HG03354 (cell line): ENCODE measurements around the gene ZNF569.

Experiments used
- ATAC-seq: cut with Tn5 transposase; IDR thresholded peaks from one replicate; pipeline ENCODE4 v1.9.1; 2021; ENCODE audit warnings: mild to moderate bottlenecking; ENCODE audit not compliant: unreplicated experiment, poor library complexity, severe bottlenecking

The ZNF569 gene

GRCh38 chr19:37466798-37467607 is at the start of gene ZNF569:
ZNF569 (minus strand) TSS chr19:37467444; CDS start chr19:37444921, 22,523 bp downstream.
- peak; percentile 69 for ATAC-seq

GRCh38 chr19:37513397-37513796 is 46.2 kb upstream of the ZNF569 start:
- ATAC-seq = no peak

GRCh38 chr19:37511821-37512220 is 44.6 kb upstream of the ZNF569 start:
- ATAC-seq = no peak

DNA sequence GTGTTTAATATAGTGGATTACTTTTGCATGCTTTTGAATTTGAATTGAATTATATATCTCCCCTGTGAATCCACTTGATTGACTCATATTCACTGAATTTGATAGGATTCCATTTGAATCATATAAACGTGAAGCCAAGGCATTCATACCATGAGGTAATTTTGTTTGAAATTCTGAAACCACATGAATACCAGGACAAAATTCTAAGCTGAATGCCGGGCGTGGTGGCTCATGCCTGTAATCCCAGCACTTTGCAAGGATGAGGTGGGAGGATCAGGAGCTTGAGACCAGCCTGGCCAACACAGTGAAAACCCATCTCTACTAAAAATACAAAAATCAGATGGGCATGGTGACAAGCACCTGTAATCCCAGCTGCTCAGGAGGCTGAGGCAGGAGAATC is 43.9 kb upstream of the ZNF569 start:
- no peak for ATAC-seq

DNA sequence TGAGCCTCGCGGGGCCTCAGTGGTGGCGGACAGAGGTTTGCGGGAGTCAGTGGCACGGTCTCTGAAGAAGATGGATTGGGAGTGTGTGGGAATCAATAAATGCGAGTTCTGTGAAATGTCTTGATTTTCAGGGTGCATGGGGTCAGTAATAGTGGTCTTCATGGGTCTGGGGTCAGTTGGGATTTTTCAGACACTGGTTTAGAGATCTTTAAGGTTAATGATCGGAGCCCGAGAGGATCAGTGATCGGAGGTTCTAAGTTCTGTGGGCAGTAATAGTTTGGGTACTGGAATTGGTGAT is 39.9 kb upstream of the ZNF569 start:
- no peak for ATAC-seq

DNA sequence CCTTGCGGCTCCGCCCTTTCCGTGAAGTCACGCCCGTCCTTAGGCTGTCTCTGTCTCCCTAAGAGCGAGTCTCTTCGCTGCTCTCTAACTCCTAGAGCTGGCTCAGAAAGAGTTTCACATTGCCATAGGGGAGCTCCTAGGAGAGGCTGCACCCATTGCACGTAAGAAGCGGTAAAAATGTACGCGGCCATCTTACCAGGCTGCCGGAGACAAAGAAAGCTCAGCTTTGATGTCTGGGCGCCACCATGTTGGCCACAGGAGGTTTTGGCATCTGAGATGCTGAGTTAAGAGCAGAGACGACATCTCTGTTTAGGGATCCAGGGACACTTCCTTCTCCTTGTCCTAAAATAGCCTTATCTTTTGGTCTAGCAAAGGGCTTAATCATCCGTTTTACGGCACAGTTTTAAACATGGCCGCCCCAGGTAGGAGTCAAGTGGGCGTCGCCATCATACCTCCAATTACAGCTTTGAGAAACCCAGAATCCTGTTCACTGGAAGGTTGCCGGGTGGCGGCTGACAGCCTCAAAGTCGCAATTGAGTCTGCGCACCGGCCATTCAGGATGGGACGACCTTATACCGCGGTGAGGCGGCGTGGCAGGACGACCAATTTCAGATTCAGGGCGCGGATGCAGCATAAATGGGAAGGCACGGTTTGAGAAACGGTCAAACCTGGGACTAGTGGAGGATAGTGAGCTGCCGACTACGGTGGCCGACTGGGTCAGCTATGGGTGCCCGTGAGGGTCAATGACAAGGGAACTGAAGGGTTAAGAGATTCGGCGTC is 39.3 kb upstream of the ZNF569 start, which contains the start of gene ZNF793:
Gene ZNF793 (plus strand): TSS at position 553 of the 780 bp plus-strand sequence. CDS start 16,501 bp downstream, outside the sequence.
- peak; percentile 81 for ATAC-seq

GRCh38 chr19:37505958-37506386 is 38.7 kb upstream of the ZNF569 start:
- ATAC-seq = no peak

GRCh38 chr19:37492213-37492612 is 25.0 kb upstream of the ZNF569 start:
- no peak for ATAC-seq

DNA sequence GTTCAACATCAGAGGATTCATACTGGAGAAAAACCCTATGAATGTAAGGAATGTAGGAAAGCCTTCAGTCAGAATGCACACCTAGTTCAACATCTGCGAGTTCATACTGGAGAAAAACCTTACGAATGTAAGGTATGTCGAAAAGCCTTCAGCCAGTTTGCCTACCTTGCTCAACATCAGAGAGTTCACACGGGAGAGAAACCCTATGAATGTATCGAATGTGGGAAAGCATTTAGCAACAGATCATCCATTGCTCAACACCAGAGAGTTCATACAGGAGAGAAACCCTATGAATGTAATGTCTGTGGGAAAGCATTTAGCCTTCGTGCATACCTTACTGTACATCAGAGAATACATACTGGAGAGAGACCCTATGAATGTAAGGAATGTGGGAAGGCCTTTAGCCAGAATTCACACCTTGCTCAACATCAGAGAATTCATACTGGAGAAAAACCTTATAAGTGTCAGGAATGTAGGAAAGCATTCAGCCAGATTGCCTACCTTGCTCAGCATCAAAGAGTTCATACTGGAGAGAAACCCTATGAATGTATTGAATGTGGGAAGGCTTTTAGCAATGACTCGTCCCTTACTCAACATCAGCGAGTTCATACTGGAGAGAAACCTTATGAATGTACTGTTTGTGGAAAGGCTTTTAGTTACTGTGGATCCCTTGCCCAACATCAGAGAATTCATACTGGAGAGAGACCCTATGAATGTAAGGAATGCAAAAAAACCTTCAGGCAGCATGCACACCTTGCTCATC is 17.3 kb upstream of the ZNF569 start:
- no peak for ATAC-seq

DNA sequence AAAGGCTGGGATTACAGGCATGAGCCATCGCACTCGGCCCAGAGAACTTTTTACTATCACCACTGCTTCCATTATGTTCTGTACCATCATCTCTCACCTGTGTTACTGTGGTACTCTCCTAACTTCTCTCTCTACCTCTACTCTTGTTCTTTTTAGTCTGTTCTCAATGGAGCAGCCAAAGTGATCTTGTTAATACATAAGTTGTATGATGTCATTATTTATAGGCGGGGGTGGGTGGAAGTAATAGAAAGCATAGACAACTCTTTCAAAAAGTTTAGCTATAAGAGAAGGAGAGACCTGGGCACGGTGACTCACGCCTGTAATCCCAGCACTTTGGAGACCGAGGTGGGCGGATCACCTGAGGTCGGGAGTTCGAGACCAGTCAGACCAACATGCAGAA is 4.9 kb upstream of the ZNF569 start:
- no peak for ATAC-seq

GRCh38 chr19:37470216-37470615 is 3.0 kb upstream of the ZNF569 start:
- ATAC-seq = no peak

GRCh38 chr19:37468961-37469777 is 1.9 kb upstream of the ZNF569 start, which contains the start of gene ZNF570:
ZNF570 (plus strand) TSS chr19:37469356; CDS start chr19:37470355, 999 bp downstream.
- ATAC-seq = peak; percentile 64

DNA sequence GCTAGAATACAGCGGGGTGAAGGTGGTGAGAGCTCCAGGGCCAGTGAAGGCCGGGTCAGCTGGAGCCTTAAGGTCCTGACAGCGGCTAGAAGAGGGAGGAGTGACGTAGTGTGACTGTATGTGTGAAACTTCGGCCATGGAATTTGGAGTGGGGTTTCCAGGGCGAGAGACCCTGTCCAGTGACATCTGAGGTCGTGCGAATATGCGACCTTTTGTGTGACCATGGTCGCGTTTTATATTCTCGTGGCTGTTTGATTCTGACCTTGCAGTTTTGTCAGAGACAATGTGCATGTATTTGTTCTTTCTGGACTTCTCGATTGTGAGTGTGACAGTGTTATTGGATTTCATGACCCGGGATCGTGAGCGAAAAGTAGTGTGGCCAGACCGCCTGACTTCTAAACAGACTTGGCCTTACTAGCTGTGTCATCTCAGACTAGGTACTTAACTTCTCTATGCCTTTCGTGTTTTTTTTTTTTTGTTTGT is 405 bp upstream of the ZNF569 start:
- ATAC-seq = no peak

DNA sequence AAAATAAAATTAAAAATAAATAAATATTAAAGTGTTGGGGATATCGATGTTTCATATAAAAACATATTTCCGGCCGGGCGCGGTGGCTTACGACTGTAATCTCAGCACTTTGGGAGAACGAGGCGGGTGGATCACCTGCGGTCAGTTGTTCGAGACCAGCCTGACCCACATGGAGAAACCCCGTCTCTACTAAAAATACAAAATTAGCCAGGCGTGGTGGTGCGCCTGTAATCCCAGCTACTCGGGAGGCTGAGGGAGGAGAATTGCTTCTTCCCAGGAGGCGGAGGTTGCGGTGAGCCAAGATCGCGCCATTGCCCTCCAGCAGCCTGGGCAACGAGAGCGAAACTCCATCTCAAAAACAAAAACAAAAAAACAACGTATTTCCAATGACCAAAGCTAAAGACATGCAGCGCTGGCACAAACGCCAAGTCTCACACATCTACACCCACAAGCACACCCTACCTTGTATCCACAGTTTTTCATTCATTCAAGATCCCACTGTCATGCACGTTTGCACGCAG is 907 bp downstream of the ZNF569 start:
- ATAC-seq = no peak

DNA sequence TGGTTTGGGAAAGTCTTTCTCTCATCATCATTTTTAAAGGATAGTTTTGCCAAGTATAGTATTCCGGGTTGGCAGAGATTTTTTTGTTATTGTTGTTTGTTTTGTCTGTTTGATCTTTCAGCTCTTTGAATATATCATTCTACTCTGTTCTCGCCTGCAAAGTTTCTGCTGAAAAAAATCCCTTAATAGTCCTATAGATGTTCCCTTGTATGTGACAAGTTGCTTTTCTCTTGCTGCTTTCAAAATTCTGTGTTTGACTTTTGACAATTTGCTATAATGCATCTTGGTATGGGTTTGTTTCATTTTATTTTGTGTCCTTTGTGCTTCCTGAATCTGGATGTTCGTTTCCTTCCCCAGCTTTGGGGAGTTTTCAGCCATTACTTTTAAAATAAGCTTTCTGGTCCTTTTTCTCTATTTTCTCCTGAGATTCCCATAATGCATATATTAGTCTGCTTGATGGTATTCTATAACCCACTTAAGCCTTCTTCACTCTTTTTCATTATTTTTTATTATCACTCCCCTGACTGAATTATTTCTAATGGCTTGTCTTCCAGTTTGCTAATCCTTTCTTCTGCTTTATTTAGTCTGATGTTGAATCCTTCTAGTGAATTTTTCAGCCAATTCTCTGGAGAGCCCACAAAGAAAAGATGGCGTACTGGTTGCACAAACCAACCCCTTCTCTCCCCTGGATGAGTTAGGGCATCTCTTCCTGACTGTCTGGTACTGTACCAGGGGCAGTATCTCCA is 14.6 kb downstream of the ZNF569 start:
- no peak for ATAC-seq

GRCh38 chr19:37413313-37414084 is 53.7 kb downstream of the ZNF569 start:
- no peak for ATAC-seq

DNA sequence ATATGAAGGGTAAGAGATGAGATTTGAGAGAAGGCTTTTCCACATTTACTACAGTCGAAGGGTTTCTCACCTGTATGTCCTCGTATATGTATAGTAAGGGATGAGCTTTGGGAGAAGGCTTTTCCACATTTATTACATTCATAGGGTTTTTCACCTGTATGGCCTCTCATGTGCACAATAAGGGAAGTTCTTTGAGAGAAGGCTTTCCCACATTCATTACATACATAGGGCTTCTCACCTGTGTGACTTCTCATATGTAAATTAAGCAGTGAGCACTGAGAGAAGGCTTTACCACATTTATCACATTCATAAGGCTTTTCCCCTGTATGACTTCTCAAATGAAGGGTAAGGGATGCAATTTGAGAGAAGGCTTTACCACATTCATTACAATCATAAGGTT is 54.5 kb downstream of the ZNF569 start:
- no peak for ATAC-seq
